ENCODE data around the gene CALML3. TPM values are rescaled to one million over a fixed set of nuclear protein-coding genes. Genes with fewer than 3 reads are reported as not detected.

CALML3 gene
- total and polyA plus RNA-seq, 2 of the 13 experiments (the other 11 are each of a cell fraction or from before 2014, with no cell fraction given) = not detected

- TF ChIP-seq PATZ1 (CRISPR knock-in tag; IDR thresholded peaks at IDR 0.05) (no peak), FOXA1 (IDR thresholded peaks at IDR 0.05) (no peak), FOXA1 (CRISPR knock-in tag; IDR thresholded peaks at IDR 0.05) (no peak), ZNF564 (CRISPR knock-in tag; IDR thresholded peaks at IDR 0.05) (no peak), CEBPG (CRISPR knock-in tag; IDR thresholded peaks at IDR 0.05) (no peak), ZBTB49 (CRISPR knock-in tag; IDR thresholded peaks at IDR 0.05; ENCODE audit: borderline replicate concordance) (no peak), ZNF772 (CRISPR knock-in tag; IDR thresholded peaks at IDR 0.05) (no peak)
Observed at GRCh38 chr10:5555881-5556280, 31.1 kb downstream of the CALML3 start (continued).

- FAIRE-seq (no peak), ATAC-seq (no peak), DNase-seq (ENCODE audit: low spot score) (no peak)
- ChIA-PET POLR2A (no interaction called here), CTCF (ENCODE audit: low intra/inter-chr PET ratio, low total read pairs) (no interaction called here)
- H3K79me2 ChIP-seq (ENCODE audit: insufficient read depth, low read length) = no peaks in the 10 kb centered on the region
- H2AFZ ChIP-seq (ENCODE audit: low read length) = no peak overlapping the region
- H3K9me3 ChIP-seq (ENCODE audit: low read length) = no peaks in the 10 kb centered on the region
- H3K36me3 ChIP-seq (replicated peaks in 1 of 2; ENCODE audit: control insufficient read depth in 1 of 2, insufficient read depth in 2 of 2, low read length in 2 of 2) = no peaks in the 10 kb centered on the region
- no peak overlapping the region for H3K4me2 ChIP-seq (ENCODE audit: low read depth, low read length)
- peaks cover 86% of the 10 kb centered on the region for H3K4me1 ChIP-seq (ENCODE audit: insufficient read depth, low read length)
- in situ Hi-C loops (cut with HindIII; ENCODE audit: extremely low pct_ligation_motif_present, low pct_unique_long_range_greater_than_20kb) (no loop called here), intact Hi-C loops (cut with micrococcal nuclease; ENCODE audit: unreplicated experiment) (no loop called here)
- H3K4me3 ChIP-seq (replicated peaks in 1 of 3; ENCODE audit: insufficient read depth in 1 of 3, low read depth in 2 of 3, low read length in 3 of 3) = no peak overlapping the region
- no peaks in the 10 kb centered on the region for H4K20me1 ChIP-seq (ENCODE audit: insufficient read depth, low read length)
- 95% methylated on average over 11 of the region's 11 CpGs for WGBS (ENCODE audit: low lambda C conversion rate)
- no TSS peak for BruUV-seq (replicated peaks)
- no peaks in the 10 kb centered on the region for H3K27me3 ChIP-seq (ENCODE audit: control insufficient read depth in 1 of 2, insufficient read depth in 2 of 2, low read length in 2 of 2)
- no peak overlapping the region for H3K27ac ChIP-seq (ENCODE audit: extremely low read length, insufficient read depth, low read length)
- H3K9ac ChIP-seq (ENCODE audit: insufficient read depth, low read depth, low read length) = no peak overlapping the region
- TF ChIP-seq TFE3 (CRISPR knock-in tag; IDR thresholded peaks at IDR 0.05) = no peak
Observed at GRCh38 chr10:5556576-5556975, 31.8 kb downstream of the CALML3 start.

Measured in HepG2 (cell line).